Cerebellar nuclear complex (tissue), 1 donor: Measurements from ENCODE around the gene PLA2G4E.
A peak's percentile ranks its signal among the peaks of the same experiment; 100 is the strongest.

Experiments used
- DNase-seq, 2 experiments: peaks; one replicate each; lab custom pipeline; 2025; lab: John Stamatoyannopoulos, UW

The PLA2G4E gene, protein sequence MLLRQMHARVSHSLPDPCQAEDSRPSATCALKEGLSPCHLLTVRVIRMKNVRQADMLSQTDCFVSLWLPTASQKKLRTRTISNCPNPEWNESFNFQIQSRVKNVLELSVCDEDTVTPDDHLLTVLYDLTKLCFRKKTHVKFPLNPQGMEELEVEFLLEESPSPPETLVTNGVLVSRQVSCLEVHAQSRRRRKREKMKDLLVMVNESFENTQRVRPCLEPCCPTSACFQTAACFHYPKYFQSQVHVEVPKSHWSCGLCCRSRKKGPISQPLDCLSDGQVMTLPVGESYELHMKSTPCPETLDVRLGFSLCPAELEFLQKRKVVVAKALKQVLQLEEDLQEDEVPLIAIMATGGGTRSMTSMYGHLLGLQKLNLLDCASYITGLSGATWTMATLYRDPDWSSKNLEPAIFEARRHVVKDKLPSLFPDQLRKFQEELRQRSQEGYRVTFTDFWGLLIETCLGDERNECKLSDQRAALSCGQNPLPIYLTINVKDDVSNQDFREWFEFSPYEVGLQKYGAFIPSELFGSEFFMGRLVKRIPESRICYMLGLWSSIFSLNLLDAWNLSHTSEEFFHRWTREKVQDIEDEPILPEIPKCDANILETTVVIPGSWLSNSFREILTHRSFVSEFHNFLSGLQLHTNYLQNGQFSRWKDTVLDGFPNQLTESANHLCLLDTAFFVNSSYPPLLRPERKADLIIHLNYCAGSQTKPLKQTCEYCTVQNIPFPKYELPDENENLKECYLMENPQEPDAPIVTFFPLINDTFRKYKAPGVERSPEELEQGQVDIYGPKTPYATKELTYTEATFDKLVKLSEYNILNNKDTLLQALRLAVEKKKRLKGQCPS

GRCh38 chr15:42020713-42021273 lies at the start of gene PLA2G4E:
Gene PLA2G4E (minus strand): TSS chr15:42021042. CDS start chr15:42021030, 12 bp downstream.
- no peak for DNase-seq

DNA sequence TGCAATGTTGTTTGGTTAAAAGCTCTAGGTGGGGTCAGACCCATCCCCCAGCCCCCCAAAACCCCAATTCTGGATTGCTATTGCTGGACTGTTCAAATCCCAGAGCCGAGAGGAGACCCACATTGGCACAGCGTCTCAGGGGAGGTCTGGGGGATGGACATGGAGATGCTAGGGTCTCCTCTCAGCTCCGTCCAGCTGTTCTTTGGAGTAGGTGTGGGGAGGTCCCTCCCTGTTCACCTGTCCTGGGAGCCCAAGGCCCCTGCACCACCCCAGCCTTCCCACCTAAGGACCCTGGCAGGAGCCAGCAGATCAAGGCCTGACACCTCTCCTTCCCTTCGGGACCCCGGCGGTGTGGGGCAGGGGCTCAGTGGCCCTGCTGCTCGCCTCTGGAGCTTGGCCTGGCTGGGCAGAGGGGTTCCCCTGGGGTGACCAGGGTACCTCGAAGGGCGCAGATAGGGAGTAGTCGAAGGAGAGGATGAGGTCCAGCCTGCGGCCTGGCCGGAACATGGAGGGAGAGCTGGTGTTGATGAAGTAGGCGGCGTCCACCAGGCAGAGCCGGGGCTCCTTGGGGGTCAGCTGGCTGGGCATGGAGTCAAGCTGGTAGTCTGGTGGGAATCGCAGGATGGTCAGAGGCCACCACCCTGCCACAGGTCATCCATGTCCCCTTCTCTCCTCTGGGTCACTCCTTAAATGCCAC lies 49.6 kb upstream of the PLA2G4E start:
- no peak for DNase-seq

- DNase-seq = no peak
These were observed 48.8 kb upstream of the PLA2G4E start for GRCh38 chr15:42069496-42070278.

- DNase-seq = no peak
These were observed 48.2 kb upstream of the PLA2G4E start for GRCh38 chr15:42069025-42069424.

- no peak for DNase-seq
These were observed 47.8 kb upstream of the PLA2G4E start for GRCh38 chr15:42068601-42069000.

GRCh38 chr15:42066764-42067415 lies 46.0 kb upstream of the PLA2G4E start:
- DNase-seq = no peak

DNA sequence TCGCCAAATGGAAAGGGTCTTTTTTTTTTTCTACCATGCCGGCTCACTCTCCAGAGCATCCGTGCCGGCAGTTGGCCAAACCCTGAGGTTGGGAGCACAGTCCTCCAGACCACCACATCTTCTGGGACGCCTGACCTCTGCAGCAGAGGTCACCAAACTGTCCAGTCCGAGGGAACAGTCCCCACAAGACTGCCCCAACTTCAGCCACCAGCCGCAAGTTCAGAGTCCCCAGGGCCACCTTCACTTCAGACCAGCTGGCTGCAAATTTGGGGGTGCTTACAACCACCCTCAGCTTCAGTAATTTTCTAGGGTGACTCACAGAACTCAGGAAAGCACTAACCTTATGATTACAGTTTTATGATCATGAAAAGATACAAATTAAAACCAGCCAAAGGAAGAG lies 44.6 kb upstream of the PLA2G4E start:
- DNase-seq = no peak

DNA sequence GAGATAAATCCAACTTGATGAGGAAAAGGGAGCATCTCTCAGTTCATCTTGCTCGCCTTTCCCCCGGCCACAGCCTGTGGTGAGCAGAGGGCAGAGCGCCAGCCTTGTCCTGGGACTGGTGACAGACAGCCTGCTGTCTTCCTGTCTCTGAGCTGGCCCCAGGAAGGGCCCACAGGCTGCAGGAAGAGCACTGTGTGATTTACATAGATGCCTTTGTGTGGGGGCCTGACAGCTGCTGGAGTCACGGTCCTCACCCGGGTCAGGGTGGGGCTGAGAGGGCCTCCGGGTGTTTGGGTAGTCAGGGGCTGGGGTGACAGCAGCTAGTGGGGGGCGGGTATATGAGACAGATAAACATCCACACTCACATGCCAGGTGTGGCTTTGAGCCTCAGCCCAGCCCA lies 44.2 kb upstream of the PLA2G4E start:
- DNase-seq = peak in 1 of 2 experiments; percentile 71

- no peak for DNase-seq
These were observed 43.4 kb upstream of the PLA2G4E start for GRCh38 chr15:42064271-42064670.

DNA sequence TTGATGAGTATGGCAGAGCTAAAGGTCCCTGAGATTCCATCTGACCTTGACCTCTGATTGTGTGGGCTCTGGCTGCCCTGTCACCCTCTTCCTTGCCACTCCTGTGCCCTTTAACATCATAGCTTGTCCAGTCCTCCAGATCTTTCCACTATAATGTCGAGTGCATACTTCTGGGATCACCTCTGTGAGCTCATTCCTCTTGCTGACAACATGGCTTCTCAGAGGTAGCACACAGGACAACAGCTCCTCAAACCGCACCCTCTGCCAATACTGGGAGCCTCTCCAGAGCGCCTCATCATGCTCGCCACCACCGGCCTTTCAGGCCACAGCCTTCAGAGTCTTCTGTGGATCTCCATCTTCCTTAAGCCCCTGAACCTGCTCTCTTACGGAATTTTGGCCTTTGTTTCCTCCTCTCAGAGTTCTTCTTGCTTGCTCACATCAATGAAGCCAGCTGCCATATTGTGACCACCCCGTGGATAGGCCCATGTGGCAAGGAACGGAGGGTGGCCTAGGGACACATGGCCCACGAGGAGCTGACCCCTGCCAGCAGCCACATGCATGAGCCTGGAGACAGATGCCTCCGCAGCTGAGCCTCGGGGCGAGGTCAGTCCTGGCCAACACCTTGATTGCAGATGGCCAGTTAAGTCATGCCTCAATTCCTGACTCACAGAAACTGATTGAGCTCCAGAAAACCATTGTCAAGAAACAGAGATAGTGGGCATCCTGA lies 42.4 kb upstream of the PLA2G4E start:
- no peak for DNase-seq

- no peak for DNase-seq
These were observed 41.5 kb upstream of the PLA2G4E start for GRCh38 chr15:42062284-42062806.

DNA sequence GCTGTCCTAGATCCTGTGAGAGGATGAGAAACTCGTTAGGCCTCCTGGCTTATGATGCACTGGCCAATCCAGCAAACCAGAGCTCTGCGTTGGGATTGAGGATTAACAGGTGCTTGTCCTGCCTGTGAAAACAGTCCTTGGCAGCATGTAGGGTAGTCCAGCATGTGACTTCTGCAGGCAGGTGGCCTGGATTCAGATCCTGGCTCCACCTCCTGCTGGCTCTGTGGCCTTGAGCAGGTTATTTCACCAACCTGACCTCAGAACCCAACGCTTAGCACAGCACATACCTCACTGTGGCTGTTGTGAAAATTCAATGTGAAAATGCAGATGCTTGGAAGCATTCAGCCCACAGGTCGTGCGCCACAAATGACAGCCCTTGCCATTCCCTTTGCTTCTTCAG lies 40.0 kb upstream of the PLA2G4E start:
- DNase-seq = no peak

- DNase-seq = no peak
These were observed 39.6 kb upstream of the PLA2G4E start for GRCh38 chr15:42060477-42060763.

- DNase-seq = no peak
These were observed 39.0 kb upstream of the PLA2G4E start for GRCh38 chr15:42059661-42060476.

DNA sequence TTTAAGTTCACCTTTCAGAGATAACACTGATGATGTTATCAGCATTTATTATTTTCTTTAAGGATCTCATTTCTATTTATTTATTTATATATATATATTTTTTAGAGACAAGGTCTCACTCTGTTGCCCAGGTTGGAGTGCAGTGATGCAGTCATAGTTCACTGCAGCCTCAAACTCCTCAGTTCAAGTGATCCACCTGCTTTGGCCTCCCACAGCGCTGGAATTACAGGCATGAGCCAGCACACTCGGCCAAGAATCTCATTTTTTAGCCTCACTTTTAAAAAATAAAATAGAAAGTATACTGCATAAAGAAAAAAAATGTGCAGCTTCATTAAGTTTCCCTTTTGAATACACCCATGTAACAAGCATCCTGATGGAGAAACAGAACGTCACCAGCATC lies 37.9 kb upstream of the PLA2G4E start:
- DNase-seq = no peak

- DNase-seq = no peak
These were observed 37.2 kb upstream of the PLA2G4E start for GRCh38 chr15:42057799-42058646.

DNA sequence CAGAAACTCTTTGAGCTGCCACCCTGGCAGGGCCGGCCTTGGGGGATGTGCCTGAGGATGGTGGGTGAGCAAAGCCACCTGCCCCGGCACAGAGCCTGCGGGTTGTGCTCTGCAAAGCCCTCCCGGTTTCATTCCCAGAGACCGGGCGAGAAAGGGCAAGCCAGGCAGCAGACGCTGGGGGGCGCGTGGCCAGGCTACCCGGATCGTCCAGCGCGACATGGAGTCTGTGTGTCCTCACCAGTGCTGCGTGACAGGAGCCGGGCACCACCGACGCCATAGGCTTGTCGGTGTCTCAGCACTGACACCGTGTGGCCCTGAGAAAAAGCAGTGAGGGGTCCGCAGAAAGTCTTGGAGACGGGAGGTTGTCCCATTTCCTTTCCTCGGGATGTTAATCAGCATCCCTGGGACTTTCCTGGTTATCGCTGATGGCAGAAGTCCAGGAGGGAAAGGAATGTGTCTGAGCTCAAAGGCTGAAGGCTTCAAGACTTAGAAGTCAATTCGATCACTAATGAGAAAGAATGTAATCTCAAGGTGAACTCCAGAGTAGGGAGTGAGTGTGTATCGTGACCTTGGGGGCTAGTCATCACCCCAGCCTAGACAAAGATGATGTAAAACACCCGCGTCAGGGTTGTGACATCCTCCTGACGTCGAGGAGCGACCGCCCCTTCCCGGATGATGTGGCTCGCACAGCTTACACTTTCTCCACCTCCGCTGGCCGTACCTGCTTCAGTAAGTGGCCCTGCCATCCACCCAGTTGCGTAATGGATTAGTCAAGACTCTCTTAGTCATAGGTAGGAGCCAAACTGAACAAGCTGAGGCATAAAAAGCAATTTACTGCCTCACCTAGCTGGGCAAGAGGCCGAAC lies 36.3 kb upstream of the PLA2G4E start:
- no peak for DNase-seq
